Muscle layer of duodenum (tissue), 2 donors: ENCODE results near the gene NUP153.

Experiments used
- H3K27ac ChIP-seq: one replicate; pipeline ENCODE4 v1.7.0; 2013; ENCODE audit warnings: mild to moderate bottlenecking, low read length
- H3K27me3 ChIP-seq: one replicate; pipeline ENCODE4 v1.7.0; 2013; ENCODE audit warnings: low read depth, mild to moderate bottlenecking, control low read depth, low read length
- H3K36me3 ChIP-seq, 2 donors: one replicate each; pipeline ENCODE4 v1.7.0; 2013; ENCODE audit warnings: low read length in 2 of 2, control low read depth in 1 of 2, mild to moderate bottlenecking in 1 of 2; ENCODE audit not compliant: insufficient read depth in 2 of 2, control insufficient read depth in 1 of 2
- H3K4me1 ChIP-seq, 2 donors: one replicate each; pipeline ENCODE4 v1.7.0; 2013; ENCODE audit warnings: low read length in 2 of 2, mild to moderate bottlenecking in 2 of 2, control low read depth in 1 of 2, moderate library complexity in 1 of 2; ENCODE audit not compliant: insufficient read depth in 2 of 2, control insufficient read depth in 1 of 2
- H3K4me3 ChIP-seq, 2 donors: one replicate each; pipeline ENCODE4 v1.7.0; 2013; ENCODE audit warnings: low read length in 2 of 2, low read depth in 1 of 2, mild to moderate bottlenecking in 1 of 2
- H3K9me3 ChIP-seq, 2 donors: one replicate each; pipeline ENCODE4 v1.7.0; 2013; ENCODE audit warnings: low read length in 2 of 2, control low read depth in 1 of 2, mild to moderate bottlenecking in 1 of 2; ENCODE audit not compliant: control insufficient read depth in 1 of 2
- donor health status: healthy.

NUP153 gene

DNA sequence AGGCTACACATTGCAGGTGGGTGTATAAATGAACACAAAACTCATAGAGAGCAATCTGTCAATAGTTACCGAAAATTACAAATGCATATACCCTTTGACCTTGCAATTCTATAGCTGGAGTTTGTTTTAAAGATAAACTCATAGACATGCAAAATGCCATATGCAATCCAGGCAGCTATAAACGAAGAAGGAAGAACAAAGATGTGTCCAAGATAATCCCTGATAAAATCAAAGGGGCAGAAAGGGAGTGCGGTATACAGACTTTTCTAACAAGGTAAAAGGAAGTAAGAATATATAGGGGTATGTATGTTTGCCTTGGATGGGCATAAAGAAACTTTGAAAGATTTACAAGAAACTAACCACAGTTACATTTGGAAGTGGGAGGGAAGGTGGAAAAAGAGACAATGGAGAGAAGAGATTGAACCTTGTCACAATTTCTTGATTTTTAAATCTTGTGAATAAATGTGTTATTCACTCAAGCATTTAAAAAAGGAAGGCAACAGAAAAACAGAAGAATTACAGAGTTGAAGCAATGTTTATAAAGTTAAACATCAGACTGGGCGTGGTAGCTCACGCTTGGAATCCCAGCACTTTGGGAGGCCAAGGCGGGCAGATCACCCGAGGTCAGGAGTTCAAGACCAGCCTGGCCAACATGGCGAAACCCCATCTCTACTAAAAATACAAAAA lies 76.8 kb downstream of the NUP153 start:
- Histone ChIP-seq H3K4me1 (peaks cover 0 to 4% of the 10 kb centered on the region in 2 donors), H3K9me3 (no peaks in the 10 kb centered on the region), H3K36me3 (peaks cover 39 to 40% of the 10 kb centered on the region in 2 donors), H3K27ac (no peak overlapping the region), H3K4me3 (no peak overlapping the region), H3K27me3 (no peaks in the 10 kb centered on the region)

DNA sequence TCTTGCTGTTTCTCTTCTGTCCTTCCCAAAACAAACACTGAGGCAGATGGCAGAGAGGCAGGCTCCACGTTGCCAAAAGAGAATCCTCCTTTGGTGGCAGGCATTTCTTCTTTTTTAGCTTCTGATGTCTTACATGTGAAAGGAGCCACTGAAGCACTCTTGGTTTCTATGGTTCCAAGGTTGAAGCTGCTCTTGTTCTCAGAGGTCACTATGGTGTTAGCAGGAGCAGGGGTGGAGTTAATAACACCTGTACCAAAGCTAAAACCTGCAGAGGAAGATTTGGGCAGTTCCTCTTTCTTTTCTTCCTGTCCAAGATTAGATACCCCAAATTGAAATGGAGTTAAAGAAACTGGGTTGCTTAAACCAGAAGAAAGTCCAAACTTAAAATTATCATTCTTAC lies 77.9 kb downstream of the NUP153 start:
- Histone ChIP-seq H3K27me3 (no peaks in the 10 kb centered on the region), H3K36me3 (peaks cover 39 to 50% of the 10 kb centered on the region in 2 donors), H3K4me1 (peaks cover 0 to 4% of the 10 kb centered on the region in 2 donors)

DNA sequence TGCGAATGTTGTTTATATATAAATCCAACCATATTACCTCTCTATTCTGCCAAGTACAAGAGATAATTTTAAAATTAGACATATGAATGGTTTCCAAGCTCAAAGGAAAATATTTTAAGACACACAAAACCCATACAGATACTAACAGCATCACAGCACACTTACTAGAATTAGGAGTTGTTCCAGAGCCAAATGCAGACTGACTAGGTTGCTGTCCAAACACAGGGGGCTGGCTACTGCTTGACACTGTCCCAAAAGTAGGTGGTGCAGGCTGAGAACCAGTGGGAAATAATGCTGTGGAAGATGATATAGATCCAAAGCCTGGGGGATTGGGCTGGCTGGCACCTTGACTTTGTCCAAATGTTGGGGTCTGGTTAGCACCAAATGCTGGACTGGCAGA lies 82.3 kb downstream of the NUP153 start:
- H3K4me3 ChIP-seq, result no peak overlapping the region
- H3K4me1 ChIP-seq, result peaks cover 0 to 4% of the 10 kb centered on the region in 2 donors
- H3K27me3 ChIP-seq, result no peaks in the 10 kb centered on the region
- no peaks in the 10 kb centered on the region for H3K9me3 ChIP-seq
- peaks cover 31 to 43% of the 10 kb centered on the region in 2 donors for H3K36me3 ChIP-seq
- H3K27ac ChIP-seq, result no peak overlapping the region

More for the DNA sequence above, 77.9 kb downstream of the NUP153 start:
- no peak overlapping the region for H3K27ac ChIP-seq
- no peaks in the 10 kb centered on the region for H3K9me3 ChIP-seq
- no peak overlapping the region for H3K4me3 ChIP-seq

DNA sequence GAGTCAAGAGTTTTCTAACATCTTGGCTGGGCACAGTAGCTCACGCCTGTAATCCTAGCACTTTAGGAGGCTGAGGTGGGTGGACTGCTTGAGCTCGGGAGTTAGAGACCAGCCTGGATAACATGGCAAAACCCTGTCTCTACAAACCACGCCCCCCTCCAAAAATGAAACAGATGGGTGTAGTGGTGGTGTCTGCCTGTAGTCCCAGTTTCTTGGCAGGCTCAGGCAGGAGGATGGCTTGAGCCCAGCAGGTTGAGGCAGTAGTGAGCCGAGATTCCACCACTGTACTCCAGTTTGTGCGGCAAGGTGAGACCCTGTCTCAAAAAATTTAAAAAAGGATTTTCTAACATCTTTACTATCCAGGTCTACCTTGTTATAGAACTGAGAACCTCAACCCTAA lies 84.6 kb downstream of the NUP153 start:
- Histone ChIP-seq H3K4me1 (no peaks in the 10 kb centered on the region), H3K27ac (no peak overlapping the region), H3K4me3 (no peak overlapping the region), H3K36me3 (peaks cover 14 to 36% of the 10 kb centered on the region in 2 donors), H3K27me3 (no peaks in the 10 kb centered on the region), H3K9me3 (no peaks in the 10 kb centered on the region)

DNA sequence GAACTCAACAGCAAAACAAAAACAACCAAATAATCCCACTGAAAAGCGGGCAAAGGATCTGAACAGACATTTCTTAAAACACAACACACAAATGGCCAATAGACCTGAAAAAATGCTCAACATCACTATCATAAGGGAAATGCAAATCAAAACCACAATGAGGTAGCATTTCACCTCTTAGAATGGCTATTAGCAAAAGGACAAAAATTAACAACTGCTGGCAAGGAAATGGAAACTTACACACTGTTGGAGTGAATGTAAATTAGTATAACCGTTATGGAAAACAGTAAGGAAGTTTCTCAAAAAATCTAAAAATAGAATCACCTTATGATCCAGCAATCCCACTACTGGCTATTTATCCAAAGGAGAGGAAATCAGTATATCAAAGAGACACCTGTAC lies 85.7 kb downstream of the NUP153 start:
- no peaks in the 10 kb centered on the region for H3K9me3 ChIP-seq
- H3K27me3 ChIP-seq, result no peaks in the 10 kb centered on the region
- H3K36me3 ChIP-seq, result peaks cover 6 to 36% of the 10 kb centered on the region in 2 donors
- H3K4me3 ChIP-seq, result no peak overlapping the region
- no peak overlapping the region for H3K27ac ChIP-seq
- H3K4me1 ChIP-seq, result no peaks in the 10 kb centered on the region

DNA sequence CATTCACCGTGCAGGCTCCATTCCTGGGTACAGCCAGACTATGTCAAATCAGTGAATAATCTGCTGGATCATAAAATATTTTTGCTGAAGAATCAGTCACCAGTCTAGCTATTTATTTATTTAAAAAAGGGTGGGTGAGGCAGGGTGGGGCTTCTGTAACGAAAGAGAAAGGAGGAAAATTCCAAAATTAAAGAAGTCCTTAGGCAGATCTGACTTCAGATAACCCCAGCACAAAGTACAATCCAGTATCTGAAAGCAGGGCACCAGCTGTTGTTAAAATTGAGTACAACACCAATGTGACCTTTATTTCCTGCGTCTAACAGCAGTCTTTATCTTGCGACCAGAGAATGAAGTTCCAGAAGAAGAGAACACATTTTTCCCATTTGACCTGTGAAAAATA lies 90.9 kb downstream of the NUP153 start:
- no peaks in the 10 kb centered on the region for H3K27me3 ChIP-seq
- H3K9me3 ChIP-seq, result no peaks in the 10 kb centered on the region
- no peaks in the 10 kb centered on the region for H3K4me1 ChIP-seq
- H3K36me3 ChIP-seq, result peaks cover 3 to 13% of the 10 kb centered on the region in 2 donors
- no peak overlapping the region for H3K27ac ChIP-seq
- H3K4me3 ChIP-seq, result no peak overlapping the region

DNA sequence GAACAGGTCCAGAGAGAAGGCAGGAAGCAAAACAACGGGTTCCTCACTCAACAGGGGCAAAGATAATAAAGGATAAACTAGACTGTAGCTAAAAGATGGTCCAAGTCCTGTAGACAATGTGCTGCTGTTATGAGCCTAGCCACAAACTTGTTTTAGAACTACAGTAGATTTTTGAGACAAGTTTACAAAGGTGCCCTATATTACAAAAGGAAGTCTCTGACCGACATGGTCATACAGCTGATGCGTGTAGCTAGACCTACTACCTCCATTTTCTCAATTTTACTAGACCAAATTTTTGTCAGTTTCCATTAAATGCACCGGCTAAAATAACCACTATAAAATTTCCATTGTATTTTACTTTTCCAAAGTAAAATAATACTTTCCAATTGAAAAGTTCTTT lies 94.7 kb downstream of the NUP153 start:
- Histone ChIP-seq H3K4me3 (no peak overlapping the region), H3K9me3 (no peaks in the 10 kb centered on the region), H3K27me3 (no peaks in the 10 kb centered on the region), H3K27ac (no peak overlapping the region), H3K4me1 (no peaks in the 10 kb centered on the region), H3K36me3 (peaks cover 3 to 17% of the 10 kb centered on the region in 2 donors)

DNA sequence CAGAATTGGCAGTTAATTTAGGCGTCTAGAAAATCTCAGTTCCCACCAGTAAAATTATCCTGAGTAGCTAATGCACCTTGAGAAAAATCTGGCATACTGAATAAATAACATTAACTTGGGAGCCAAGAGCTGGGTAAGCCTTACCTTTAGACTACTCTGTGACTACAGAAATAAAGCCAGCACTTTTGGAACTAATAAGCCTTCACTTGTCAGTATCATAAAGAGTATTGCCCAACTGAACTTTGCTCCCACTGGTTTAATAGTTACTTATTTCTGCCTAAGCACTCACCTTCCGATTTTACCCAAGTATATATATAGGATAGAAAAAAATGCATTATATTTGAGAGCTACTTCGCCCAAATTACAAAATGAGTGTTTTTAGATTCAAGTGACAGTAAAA lies 95.9 kb downstream of the NUP153 start:
- Histone ChIP-seq H3K4me3 (no peak overlapping the region), H3K9me3 (no peaks in the 10 kb centered on the region), H3K27ac (no peak overlapping the region), H3K36me3 (peaks cover 3 to 16% of the 10 kb centered on the region in 2 donors), H3K27me3 (no peaks in the 10 kb centered on the region), H3K4me1 (no peaks in the 10 kb centered on the region)

DNA sequence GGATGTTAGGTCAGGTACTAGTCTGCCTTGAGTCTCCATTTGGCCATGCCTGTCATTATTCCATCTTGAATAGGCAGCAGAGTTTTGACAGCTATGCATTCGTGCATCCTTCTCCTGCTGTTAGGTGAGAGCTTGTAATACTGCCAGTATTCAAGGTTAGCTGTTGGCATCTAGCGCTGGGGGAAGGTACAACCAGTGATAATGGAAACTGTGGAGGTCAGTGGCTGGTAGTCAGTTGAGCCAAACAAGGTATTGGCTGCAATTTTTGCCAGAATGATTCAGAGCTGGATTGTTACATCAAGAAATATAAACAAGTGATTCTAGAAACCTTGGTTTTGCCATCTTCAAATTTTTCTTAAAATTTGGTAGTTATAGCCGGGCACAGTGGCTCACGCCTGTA lies 100.1 kb downstream of the NUP153 start:
- no peaks in the 10 kb centered on the region for H3K9me3 ChIP-seq
- H3K4me3 ChIP-seq, result no peak overlapping the region
- H3K4me1 ChIP-seq, result peaks cover 0 to 9% of the 10 kb centered on the region in 2 donors
- H3K36me3 ChIP-seq, result peaks cover 0 to 33% of the 10 kb centered on the region in 2 donors
- H3K27me3 ChIP-seq, result no peaks in the 10 kb centered on the region
- no peak overlapping the region for H3K27ac ChIP-seq

DNA sequence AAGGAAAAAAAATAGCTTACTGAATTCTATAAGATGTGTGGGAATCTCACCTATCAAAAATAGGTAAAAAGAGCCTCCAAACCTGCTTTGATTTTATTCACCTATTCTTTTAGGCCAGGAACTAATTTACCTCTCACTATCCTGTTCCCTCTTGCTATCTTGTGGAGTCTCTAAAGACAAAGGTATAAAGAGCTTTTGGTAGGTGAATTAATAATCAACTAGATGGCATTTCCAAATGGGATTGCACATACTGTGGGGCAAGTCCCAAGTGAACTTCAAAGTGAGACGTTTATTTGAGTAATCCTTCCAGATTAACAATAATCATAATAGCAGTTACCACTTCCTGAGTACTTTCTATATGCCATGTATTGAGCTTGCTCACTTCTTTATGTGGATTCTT lies 103.8 kb downstream of the NUP153 start:
- Histone ChIP-seq H3K27ac (no peak overlapping the region), H3K27me3 (no peaks in the 10 kb centered on the region), H3K9me3 (no peaks in the 10 kb centered on the region), H3K36me3 (peaks cover 0 to 30% of the 10 kb centered on the region in 2 donors), H3K4me1 (peaks cover 0 to 9% of the 10 kb centered on the region in 2 donors), H3K4me3 (no peak overlapping the region)

DNA sequence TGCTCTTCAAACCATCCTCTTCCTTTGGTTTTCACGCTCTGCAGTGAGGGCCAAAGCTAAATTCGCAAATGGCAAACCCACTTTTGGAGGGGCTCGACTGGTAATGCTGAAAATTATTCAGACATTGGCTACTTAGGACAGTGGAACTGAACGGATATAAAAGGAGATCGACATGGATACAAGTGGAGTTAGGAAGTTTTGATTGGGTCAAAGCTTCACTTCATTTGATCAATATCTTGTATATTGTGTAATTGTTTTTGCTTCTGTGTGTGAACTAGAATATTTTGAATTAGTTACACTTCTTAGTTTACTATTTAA lies 105.4 kb downstream of the NUP153 start:
- Histone ChIP-seq H3K27me3 (no peaks in the 10 kb centered on the region), H3K4me1 (peaks cover 0 to 9% of the 10 kb centered on the region in 2 donors), H3K9me3 (no peaks in the 10 kb centered on the region), H3K4me3 (peak overlapping the region; percentile 75 to 94), H3K36me3 (peaks cover 0 to 25% of the 10 kb centered on the region in 2 donors), H3K27ac (peak overlapping the region; percentile 53)
